Right ventricle myocardium inferior (tissue), 1 donor: ENCODE results near the gene NHLRC4. TPM values are rescaled to one million over a fixed set of nuclear protein-coding genes. Genes with fewer than 3 reads are reported as not detected.

Source experiments
- ATAC-seq: fragments of 200-7000 bp; cut with Tn5 transposase; one replicate; pipeline ENCODE4 v1.9.1; 2020; ENCODE audit warnings: mild to moderate bottlenecking, moderate library complexity
- DNase-seq: peaks from one replicate; pipeline ENCODE4 v3.0.0; 2021; ENCODE audit errors: missing footprints
- intact Hi-C: fragments of 100-400 bp; cut with DNase I; formaldehyde crosslinking; loops from one replicate; pipeline ENCODE4 v1.11.0; 2022
- long read RNA-seq: library from polyadenylated mRNA; unstranded; transcript quantifications from one replicate; pipeline ENCODE4 v2.0.0, GENCODE V29; 2021
- total RNA-seq: library from RNA; stranded (reverse); fragmentation: NEBNext Ultra II Directional; extraction: Animal tissue kit (Norgen Biotek cat#: 25700); gene quantifications from one replicate; pipeline ENCODE4 v1.2.1, GENCODE V29; 2021
- donor health status: DM: no; HTN: yes; CAD: no; lungs with severe emphysema.

NHLRC4 gene
- total RNA-seq, result 0.57 TPM
- long read RNA-seq, result 0 reads

GRCh38 chr16:566475-567372, at the start of gene NHLRC4:
TSS of gene NHLRC4 (plus strand) at chr16:567005. CDS start at chr16:568048, 1,043 bp downstream.
- peak; percentile 90 for DNase-seq
- ATAC-seq, result peak; percentile 61
- intact Hi-C loops, result no loop called here

GRCh38 chr16:518858-519257, 47.9 kb upstream of the NHLRC4 start:
- intact Hi-C loops, result no loop called here
- DNase-seq (no peak), ATAC-seq (no peak)

GRCh38 chr16:519425-519824, 47.4 kb upstream of the NHLRC4 start:
- no peak for DNase-seq

GRCh38 chr16:519841-520687, 46.7 kb upstream of the NHLRC4 start:
- intact Hi-C loops, result no loop called here
- ATAC-seq, result no peak
- no peak for DNase-seq

More at GRCh38 chr16:519425-519824, 47.4 kb upstream of the NHLRC4 start:
- intact Hi-C loops, result no loop called here
- no peak for ATAC-seq

GRCh38 chr16:520847-521246, 46.0 kb upstream of the NHLRC4 start:
- DNase-seq (no peak), ATAC-seq (no peak)
- intact Hi-C loops, result no loop called here

GRCh38 chr16:521381-522210, 45.2 kb upstream of the NHLRC4 start:
- intact Hi-C loops, result no loop called here
- ATAC-seq, result no peak
- DNase-seq, result no peak

GRCh38 chr16:522320-523096, 44.3 kb upstream of the NHLRC4 start:
- no peak for DNase-seq
- ATAC-seq, result no peak
- intact Hi-C loops, result no loop called here

GRCh38 chr16:523097-523741, 43.6 kb upstream of the NHLRC4 start:
- intact Hi-C loops, result no loop called here
- no peak for DNase-seq

GRCh38 chr16:524274-525040, 42.3 kb upstream of the NHLRC4 start:
- DNase-seq, result no peak
- intact Hi-C loops, result no loop called here
- no peak for ATAC-seq

More at GRCh38 chr16:523097-523741, 43.6 kb upstream of the NHLRC4 start:
- no peak for ATAC-seq

- intact Hi-C loops, result no loop called here
- DNase-seq, result no peak
- no peak for ATAC-seq
These were observed 41.7 kb upstream of the NHLRC4 start for GRCh38 chr16:525123-525519.

- DNase-seq (no peak), ATAC-seq (no peak)
- intact Hi-C loops, result loop anchor here (2.0 kb wide), 1 partner anchor 101 kb away; the partner anchor contains the start of gene RAB11FIP3
These were observed 41.2 kb upstream of the NHLRC4 start for GRCh38 chr16:525520-526180.

- intact Hi-C loops, result loop anchor here (2.0 kb wide), 1 partner anchor 102 kb away; the partner anchor contains the start of gene RAB11FIP3
- DNase-seq, result peak; percentile 77
- ATAC-seq, result peak; percentile 44
These were observed 40.4 kb upstream of the NHLRC4 start for GRCh38 chr16:526181-527014.

GRCh38 chr16:527015-527903, 39.5 kb upstream of the NHLRC4 start, which contains the start of gene CAPN15:
TSS of gene CAPN15 (plus strand) at chr16:527712. CDS start at chr16:546839, 19,127 bp downstream.
- peak; percentile 95 for DNase-seq

More at GRCh38 chr16:527015-527903, 39.5 kb upstream of the NHLRC4 start, which contains the start of gene CAPN15:
- intact Hi-C loops, result loop anchor here (2.0 kb wide), 1 partner anchor 102 kb away; the partner anchor contains the start of gene RAB11FIP3
- ATAC-seq, result peak; percentile 91
